GM12865 (cell line): ENCODE data around the gene PLEKHA7.
A peak's percentile ranks its signal among the peaks of the same experiment; 100 is the strongest.

Experiments used
- DNase-seq: peaks from one replicate; pipeline ENCODE4 v3.0.0; 2010; ENCODE audit warnings: low read depth
- H3K4me3 ChIP-seq: 2 replicates; pipeline ENCODE4 v1.5.1; 2011; ENCODE audit warnings: mild to moderate bottlenecking, low read depth, low read length, control low read depth
- CTCF ChIP-seq: IDR thresholded peaks from 2 replicates; pipeline ENCODE4 v1.5.1; 2011; ENCODE audit warnings: low read length, control low read depth, low read depth, inconsistent platforms; ENCODE audit not compliant: insufficient read depth; ENCODE audit errors: missing control alignments

Gene PLEKHA7

GRCh38 chr11:16997624-16998023 lies 16.6 kb downstream of the PLEKHA7 start:
- no peak overlapping the region for H3K4me3 ChIP-seq
- no peak for TF ChIP-seq CTCF
- DNase-seq, result no peak

- H3K4me3 ChIP-seq, result no peak overlapping the region
- TF ChIP-seq CTCF, result no peak
- no peak for DNase-seq
These were observed 20.7 kb downstream of the PLEKHA7 start for GRCh38 chr11:16993495-16993894.

DNA sequence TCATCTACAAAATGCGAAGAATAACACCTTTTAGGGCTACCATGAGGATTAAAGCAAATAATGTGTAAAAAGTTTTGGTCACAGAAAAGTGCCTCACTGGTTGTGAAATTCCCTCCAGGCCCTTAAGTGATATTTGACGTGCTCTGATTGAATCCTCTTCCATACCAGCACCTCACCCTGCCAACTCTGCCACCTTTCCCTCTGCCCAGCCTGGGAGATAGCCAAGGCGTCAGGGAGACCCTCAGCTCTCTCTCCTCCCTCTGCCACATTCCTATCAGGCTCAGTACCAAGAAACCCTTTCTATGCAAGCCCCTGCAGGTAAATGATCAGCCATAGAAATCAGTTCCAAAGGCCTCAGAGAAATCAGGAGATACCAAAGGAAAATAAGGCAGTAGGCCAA lies 21.4 kb downstream of the PLEKHA7 start:
- no peak overlapping the region for H3K4me3 ChIP-seq
- no peak for DNase-seq
- TF ChIP-seq CTCF, result no peak

DNA sequence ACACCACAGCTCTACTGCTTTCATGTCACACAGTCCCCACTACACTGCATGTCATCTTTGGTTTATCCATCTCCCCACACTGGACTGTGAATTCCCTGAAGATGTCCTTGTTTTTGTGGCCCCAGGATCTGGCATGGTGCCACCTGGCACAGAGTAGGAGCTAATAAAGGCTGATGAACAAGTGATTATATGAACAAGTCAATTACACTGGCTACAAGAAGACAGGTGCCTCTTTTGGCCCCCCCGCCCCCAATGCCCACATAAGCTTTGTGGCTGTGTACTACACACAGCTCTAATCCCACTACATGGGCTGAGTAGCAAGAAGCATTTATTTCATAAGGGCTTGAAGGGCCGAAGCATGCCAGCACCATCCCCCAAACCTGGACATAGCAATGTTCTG lies 24.7 kb downstream of the PLEKHA7 start:
- no peak overlapping the region for H3K4me3 ChIP-seq
- no peak for TF ChIP-seq CTCF
- no peak for DNase-seq

DNA sequence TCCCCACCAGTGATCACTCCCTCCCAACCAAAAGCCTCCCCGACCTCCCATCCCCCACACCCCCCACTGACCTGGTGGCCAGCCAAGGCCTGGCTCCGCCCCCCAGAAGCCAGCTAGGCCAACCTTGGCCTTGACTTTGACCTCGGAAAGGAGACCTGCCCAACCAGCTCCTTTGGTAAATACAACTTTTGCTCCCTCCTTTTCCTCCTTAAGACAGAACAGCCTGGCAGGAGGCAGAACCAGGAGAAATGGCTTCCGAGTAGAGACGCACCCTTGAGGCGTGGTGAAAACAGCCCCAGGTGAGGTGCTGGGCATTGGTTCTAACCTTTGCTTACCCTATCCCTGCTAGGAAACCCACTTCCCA lies 27.0 kb downstream of the PLEKHA7 start:
- no peak overlapping the region for H3K4me3 ChIP-seq
- no peak for DNase-seq

GRCh38 chr11:16986434-16987204 lies 27.6 kb downstream of the PLEKHA7 start:
- peak; percentile 84 for DNase-seq
- TF ChIP-seq CTCF, result no peak
- no peak overlapping the region for H3K4me3 ChIP-seq

More for the DNA sequence above, 27.0 kb downstream of the PLEKHA7 start:
- no peak for TF ChIP-seq CTCF

DNA sequence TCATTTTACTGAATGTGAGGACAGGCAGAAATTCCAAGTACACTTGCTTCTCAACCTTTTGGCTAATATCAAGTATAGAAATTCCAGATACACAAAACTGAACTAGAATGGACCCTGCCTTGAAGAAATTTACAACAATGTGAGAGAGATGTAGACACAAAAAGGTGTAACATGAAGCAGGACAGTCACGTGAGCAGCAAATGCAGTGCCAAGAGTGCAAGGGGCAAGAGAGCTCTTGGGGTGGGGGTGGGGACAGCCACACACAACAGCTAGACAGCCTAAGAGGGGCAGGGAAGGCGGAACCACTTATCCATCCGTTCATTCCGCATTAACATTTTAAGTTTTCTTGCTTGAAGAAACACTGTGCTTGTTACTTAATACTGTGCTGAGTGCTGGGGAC lies 28.9 kb downstream of the PLEKHA7 start:
- H3K4me3 ChIP-seq, result no peak overlapping the region
- no peak for TF ChIP-seq CTCF

More for the DNA sequence above, 28.9 kb downstream of the PLEKHA7 start:
- DNase-seq, result no peak
